ENCODE data around the gene PID1. TPM values are rescaled to one million over a fixed set of nuclear protein-coding genes. Genes with fewer than 3 reads are reported as not detected.
"Not testable (repeated sequence)": the region's sequence is repeated elsewhere in the genome, so short reads cannot be mapped to it uniquely, and the experiment has no call there.

PID1 gene
- total RNA-seq, 4 donors from 2014 or later, result 14.5 to 49.7 (median 20.7) TPM

DNA sequence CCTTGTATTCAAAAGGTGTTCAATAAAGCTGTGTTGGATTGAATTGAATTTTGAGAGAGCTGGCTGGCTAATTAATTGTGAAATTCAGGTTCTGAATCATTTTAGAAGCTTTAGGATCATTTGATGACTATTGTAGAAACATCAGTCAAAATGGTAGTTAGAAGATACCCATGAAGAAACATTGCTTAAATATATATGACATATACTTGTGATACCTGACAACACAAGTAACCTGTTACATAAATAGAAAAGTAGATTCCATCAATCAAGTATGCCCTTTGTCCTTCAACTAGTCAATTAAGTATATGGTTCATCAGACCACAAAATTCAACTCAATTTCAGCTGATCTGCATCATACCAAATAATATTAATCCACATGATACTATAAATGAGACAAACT, 185.6 kb downstream of the PID1 start:
- no peak for TF ChIP-seq CTCF (IDR thresholded peaks at IDR 0.05)
- no peak for TF ChIP-seq POLR2A (IDR thresholded peaks at IDR 0.05)
- Histone ChIP-seq H3K9me3 (no peaks in the 10 kb centered on the region), H3K36me3 (no peaks in the 10 kb centered on the region), H3K4me3 (replicated peaks in 1 of 3) (no peak overlapping the region), H3K27ac (no peak overlapping the region), H3K4me1 (peaks cover 0 to 6% of the 10 kb centered on the region in 2 donors), H3K27me3 (no peaks in the 10 kb centered on the region)
- intact Hi-C loops (cut with DNase I), result no loop called here
- DNase-seq, result no peak

DNA sequence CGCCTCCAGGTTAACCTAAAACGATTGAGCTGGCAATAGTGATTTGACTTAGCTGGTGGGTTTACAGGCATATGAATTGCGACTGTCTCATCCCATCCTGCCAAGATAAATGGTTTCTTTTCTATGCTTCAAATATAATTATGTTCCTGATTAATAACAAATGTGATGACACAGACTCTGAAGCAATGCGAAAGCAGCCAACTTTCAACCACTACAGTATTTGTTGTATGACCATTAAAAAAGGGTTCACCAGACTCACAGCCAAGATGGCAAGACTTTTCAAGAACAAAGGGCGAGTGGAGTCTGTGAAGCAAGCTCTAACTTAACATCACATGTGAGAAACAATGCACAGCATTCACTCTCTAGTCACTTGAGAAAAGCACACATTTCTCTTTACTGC, 186.6 kb downstream of the PID1 start:
- WGBS, 2 donors, result 68 to 86% methylated on average over 5 of the region's 5 CpGs

GRCh38 chr2:229083606-229084340, 187.3 kb downstream of the PID1 start:
- Histone ChIP-seq H3K9me3 (no peaks in the 10 kb centered on the region), H3K4me1 (peaks cover 0 to 6% of the 10 kb centered on the region in 2 donors), H3K36me3 (no peaks in the 10 kb centered on the region), H3K27ac (no peak overlapping the region), H3K27me3 (no peaks in the 10 kb centered on the region), H3K4me3 (replicated peaks in 1 of 3) (no peak overlapping the region)
- peak; percentile 33 to 35 for DNase-seq
- intact Hi-C loops (cut with DNase I), result no loop called here
- 33 to 42% methylated on average over 5 of the region's 5 CpGs for WGBS, 2 donors
- TF ChIP-seq CTCF (IDR thresholded peaks at IDR 0.05) (no peak), POLR2A (IDR thresholded peaks at IDR 0.05) (no peak)

More for the DNA sequence above, 186.6 kb downstream of the PID1 start:
- H3K27ac ChIP-seq, result no peak overlapping the region
- no peak for DNase-seq
- intact Hi-C loops (cut with DNase I), result no loop called here
- H3K4me3 ChIP-seq (replicated peaks in 1 of 3), result no peak overlapping the region
- no peaks in the 10 kb centered on the region for H3K36me3 ChIP-seq
- peaks cover 0 to 6% of the 10 kb centered on the region in 2 donors for H3K4me1 ChIP-seq
- no peaks in the 10 kb centered on the region for H3K9me3 ChIP-seq
- no peaks in the 10 kb centered on the region for H3K27me3 ChIP-seq
- TF ChIP-seq POLR2A (IDR thresholded peaks at IDR 0.05), result no peak
- no peak for TF ChIP-seq CTCF (IDR thresholded peaks at IDR 0.05)

DNA sequence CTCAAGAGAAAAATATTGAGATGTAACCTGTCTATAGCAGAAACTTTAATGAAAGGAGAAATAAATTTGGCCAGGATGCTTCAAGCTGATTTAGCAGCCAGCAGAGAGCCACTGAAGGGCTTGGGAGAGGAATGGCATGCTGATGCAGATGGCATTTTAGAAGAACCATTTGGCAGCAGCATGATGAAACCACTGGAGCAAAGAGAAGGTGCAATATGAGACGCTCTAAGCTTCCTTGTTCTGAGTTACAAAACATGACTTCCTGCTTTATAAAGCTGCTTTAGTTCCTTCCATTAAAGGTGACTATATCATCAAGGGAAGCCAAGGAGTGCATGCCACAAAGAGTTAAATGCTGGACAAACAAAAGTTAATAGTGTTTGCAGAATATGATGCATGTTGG, 189.7 kb downstream of the PID1 start:
- Histone ChIP-seq H3K27me3 (no peaks in the 10 kb centered on the region), H3K4me1 (peaks cover 0 to 6% of the 10 kb centered on the region in 2 donors), H3K4me3 (replicated peaks in 1 of 3) (no peak overlapping the region), H3K9me3 (no peaks in the 10 kb centered on the region), H3K36me3 (no peaks in the 10 kb centered on the region), H3K27ac (no peak overlapping the region)
- 10 to 20% methylated on average over 1 of the region's 1 CpG for WGBS, 2 donors
- intact Hi-C loops (cut with DNase I), result no loop called here
- TF ChIP-seq POLR2A (IDR thresholded peaks at IDR 0.05), result no peak
- TF ChIP-seq CTCF (IDR thresholded peaks at IDR 0.05), result no peak
- DNase-seq, result peak; percentile 30 to 55

DNA sequence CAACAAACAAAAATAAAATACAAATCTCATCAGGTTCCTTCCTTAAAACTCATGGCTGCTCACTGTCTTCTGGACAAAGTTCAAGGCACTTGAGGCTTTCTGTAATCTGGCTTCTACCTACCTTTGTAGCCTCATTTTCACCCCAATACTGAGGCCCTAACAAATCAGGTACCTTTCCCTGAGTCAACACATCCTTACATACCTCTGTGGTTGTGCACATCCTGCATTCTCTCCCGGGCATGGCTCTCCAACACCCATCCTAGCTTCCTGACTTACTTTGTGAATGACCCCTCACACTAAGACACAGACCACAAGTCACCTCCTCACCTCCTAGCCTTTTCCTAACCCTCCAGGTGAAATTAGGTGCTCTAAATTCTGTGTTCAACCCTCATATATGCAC, 190.9 kb downstream of the PID1 start:
- no peak for TF ChIP-seq POLR2A (IDR thresholded peaks at IDR 0.05)
- no peak for TF ChIP-seq CTCF (IDR thresholded peaks at IDR 0.05)
- no peaks in the 10 kb centered on the region for H3K9me3 ChIP-seq
- intact Hi-C loops (cut with DNase I), result no loop called here
- WGBS, 2 donors, result 71 to 77% methylated on average over 1 of the region's 1 CpG
- DNase-seq, result no peak
- H3K4me3 ChIP-seq (replicated peaks in 1 of 3), result no peak overlapping the region
- no peak overlapping the region for H3K27ac ChIP-seq
- no peaks in the 10 kb centered on the region for H3K36me3 ChIP-seq
- H3K27me3 ChIP-seq, result no peaks in the 10 kb centered on the region
- H3K4me1 ChIP-seq, result peaks cover 0 to 6% of the 10 kb centered on the region in 2 donors

DNA sequence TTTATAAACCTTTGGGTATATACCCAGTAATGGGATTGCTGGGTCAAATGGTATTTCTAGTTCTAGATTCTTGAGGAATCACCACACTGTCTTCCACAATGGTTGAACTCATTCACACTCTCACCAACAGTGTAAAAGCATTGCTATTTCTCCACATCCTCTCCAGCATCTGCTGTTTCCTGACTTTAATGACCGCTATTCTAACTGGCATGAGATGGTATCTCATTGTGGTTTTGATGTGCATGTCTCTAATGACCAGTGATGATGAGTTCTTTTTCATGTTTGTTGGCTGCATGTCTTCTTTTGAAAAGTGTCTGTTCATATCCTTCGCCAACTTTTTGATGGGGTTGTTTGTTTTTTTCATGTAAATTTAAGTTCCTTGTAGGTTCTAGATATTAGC, 194.2 kb downstream of the PID1 start:
- intact Hi-C loops (cut with DNase I); DNase-seq; H3K4me1 ChIP-seq; H3K4me3 ChIP-seq (replicated peaks in 1 of 3); H3K27ac ChIP-seq; H3K36me3 ChIP-seq; H3K27me3 ChIP-seq; H3K9me3 ChIP-seq: not testable (repeated sequence)
- 88 to 89% methylated on average over 2 of the region's 2 CpGs for WGBS, 2 donors
